B cell (primary cell): Measurements from ENCODE around the gene CRYBA4. TPM values are rescaled to one million over a fixed set of nuclear protein-coding genes. Genes with fewer than 3 reads are reported as not detected.

Source experiments
- ATAC-seq: fragments of 200-7000 bp; cut with Tn5 transposase; one replicate; pipeline ENCODE4 v1.10.0; 2021; ENCODE audit warnings: low read depth, mild to moderate bottlenecking, moderate number of reproducible peaks, moderate library complexity
- CTCF ChIA-PET: fragments of 350-600 bp; sonication (Branson Sonifier 250); formaldehyde crosslinking; loops from one replicate; lab custom pipeline; 2021; ENCODE audit warnings: antibody characterized with exemption, inconsistent platforms; lab: Charles Lee
- POLR2A ChIA-PET: fragments of 350-600 bp; sonication (Branson Sonifier 250); formaldehyde crosslinking; loops from one replicate; lab custom pipeline; 2021; ENCODE audit warnings: antibody characterized with exemption; lab: Charles Lee
- DNase-seq: peaks from one replicate; pipeline ENCODE4 v3.0.0; 2013
- H2AFZ ChIP-seq: 2 replicates; pipeline ENCODE4 v1.6.1; 2012; ENCODE audit warnings: mild to moderate bottlenecking, low read depth, low read length; ENCODE audit not compliant: insufficient read depth, poor library complexity, severe bottlenecking
- H3K27ac ChIP-seq, 2 donors: 1 replicate in 1 of 2; 2 replicates in 1 of 2; pipeline ENCODE4 v1.5.1; 2012 to 2013; ENCODE audit warnings: low read length in 2 of 2, mild to moderate bottlenecking in 2 of 2, moderate library complexity in 1 of 2
- H3K27me3 ChIP-seq, 4 experiments: fragments of 200-600 bp in 1 of 4; sonication (generic) in 1 of 4; replicated peaks in 1 of 4; 1 replicate in 2 of 4; 2 replicates in 2 of 4; pipeline versions ENCODE4 v1.6.1 to v1.7.0; 2013 to 2016; ENCODE audit warnings: low read length in 3 of 4, mild to moderate bottlenecking in 2 of 4, mixed read lengths in 1 of 4, moderate library complexity in 1 of 4; ENCODE audit not compliant: insufficient read depth in 4 of 4, control insufficient read depth in 3 of 4; ENCODE audit errors: control extremely low read depth in 1 of 4
- H3K36me3 ChIP-seq, 2 experiments: replicated peaks in 1 of 2; 1 replicate in 1 of 2; 2 replicates in 1 of 2; pipeline versions ENCODE4 v1.6.1 to v1.7.1; 2013; ENCODE audit warnings: low read length in 1 of 2; ENCODE audit not compliant: insufficient read depth in 2 of 2, control insufficient read depth in 1 of 2; ENCODE audit errors: control extremely low read depth in 1 of 2, extremely low read depth in 1 of 2
- H3K4me1 ChIP-seq, 2 donors: fragments of 200-600 bp in 1 of 2; sonication (generic) in 1 of 2; 1 replicate in 1 of 2; 2 replicates in 1 of 2; pipeline versions ENCODE4 v1.5.1 to v1.6.1; 2013 to 2017; ENCODE audit warnings: low read length in 2 of 2; ENCODE audit not compliant: control insufficient read depth in 2 of 2, insufficient read depth in 2 of 2
- H3K4me2 ChIP-seq: replicated peaks from 2 replicates; pipeline ENCODE3; 2012; ENCODE audit warnings: mild to moderate bottlenecking, low read depth, low read length; ENCODE audit not compliant: poor library complexity, severe bottlenecking
- H3K4me3 ChIP-seq, 5 experiments: fragments of 200-600 bp in 1 of 5; sonication (generic) in 1 of 5; 1 replicate in 3 of 5; 2 replicates in 2 of 5; pipeline versions ENCODE4 v1.5.1 to v1.7.0; 2011 to 2016; ENCODE audit warnings: low read length in 4 of 5, mild to moderate bottlenecking in 4 of 5, low read depth in 2 of 5, control low read depth in 1 of 5, moderate library complexity in 1 of 5; ENCODE audit not compliant: insufficient read depth in 1 of 5; ENCODE audit errors: control extremely low read depth in 1 of 5, extremely low read depth in 1 of 5
- H3K79me2 ChIP-seq: fragments of 200-600 bp; sonication (generic); one replicate; pipeline ENCODE4 v1.6.0; 2016; ENCODE audit warnings: low read length; ENCODE audit not compliant: control insufficient read depth, insufficient read depth
- H3K9ac ChIP-seq: fragments of 200-600 bp; sonication (generic); 2 replicates; pipeline ENCODE4 v1.6.1; 2017; ENCODE audit warnings: mild to moderate bottlenecking, low read length, moderate library complexity
- H3K9me3 ChIP-seq, 3 donors: one replicate each; pipeline versions ENCODE4 v1.6.1 to v1.7.1; 2013; ENCODE audit warnings: low read length in 2 of 3; ENCODE audit not compliant: control insufficient read depth in 2 of 3, insufficient read depth in 1 of 3; ENCODE audit errors: control extremely low read depth in 1 of 3
- H4K20me1 ChIP-seq: 2 replicates; pipeline ENCODE4 v1.6.0; 2012; ENCODE audit warnings: mild to moderate bottlenecking, low read length; ENCODE audit not compliant: insufficient read depth, control insufficient read depth, poor library complexity, severe bottlenecking
- H3K27ac Mint-ChIP-seq: one replicate; pipeline ENCODE4 v1.8.0; 2021; ENCODE audit warnings: mixed read lengths
- H3K27me3 Mint-ChIP-seq: one replicate; pipeline ENCODE4 v1.8.0; 2021; ENCODE audit warnings: mixed read lengths
- H3K4me1 Mint-ChIP-seq: one replicate; pipeline ENCODE4 v1.8.0; 2021; ENCODE audit warnings: mixed read lengths
- H3K4me3 Mint-ChIP-seq: one replicate; pipeline ENCODE4 v1.8.0; 2021; ENCODE audit warnings: mixed read lengths
- H3K9me3 Mint-ChIP-seq: one replicate; pipeline ENCODE4 v1.8.0; 2022; ENCODE audit warnings: mixed read lengths; ENCODE audit not compliant: insufficient read depth
- EZH2 ChIP-seq: IDR thresholded peaks from 2 replicates; pipeline ENCODE4 v1.6.1; 2012; ENCODE audit warnings: borderline replicate concordance, low read depth, mild to moderate bottlenecking, moderate library complexity, low read length; ENCODE audit not compliant: insufficient read depth, poor library complexity, severe bottlenecking
- WGBS: methylation state at CpG from one replicate; pipeline ENCODE4 v1.1.5; 2013; ENCODE audit warnings: missing lambda C conversion rate; ENCODE audit not compliant: insufficient coverage; 5-methylcytosine and 5-hydroxymethylcytosine counted together
- intact Hi-C: fragments of 100-400 bp; cut with micrococcal nuclease; formaldehyde crosslinking; loops from one replicate; pipeline ENCODE4 v1.10.0; 2022
- polyA plus RNA-seq: library from polyadenylated mRNA; depleted of rRNA; stranded (reverse); fragments of >200 nt; gene quantifications from 2 replicates; pipeline ENCODE4 v1.2.3, GENCODE V29; 2012
- total RNA-seq, 2 donors: library from RNA; stranded (reverse); fragments of 120-200 nt in 1 of 2; gene quantifications; 1 replicate in 1 of 2; 2 replicates in 1 of 2; pipeline versions ENCODE4 v1.2.3 to v1.2.4, GENCODE V29; 2013 to 2022
- TF ChIP-seq, protein P1 (sequence below): fragments of 200-600 bp; IDR thresholded peaks from one replicate; pipeline ENCODE4 v1.8.0; 2022; ENCODE audit warnings: antibody characterized with exemption, mild to moderate bottlenecking

CRYBA4 gene
- total and polyA plus RNA-seq, 2 donors (not counting 1 experiment from before 2014, with no cell fraction given) = not detected

- no peak for ATAC-seq
- WGBS = 82% methylated on average over 5 of the region's 8 CpGs
- Histone ChIP-seq H3K9me3 (peaks cover 0 to 9% (median 0%) of the 10 kb centered on the region in 3 donors), H3K79me2 (no peaks in the 10 kb centered on the region), H3K9ac (no peak overlapping the region), H3K4me3 (no peak overlapping the region), H3K4me1 (no peaks in the 10 kb centered on the region), H3K27ac (no peak overlapping the region), H4K20me1 (no peaks in the 10 kb centered on the region), H2AFZ (no peak overlapping the region), H3K27me3 (no peaks in the 10 kb centered on the region), H3K36me3 (no peaks in the 10 kb centered on the region), H3K4me2 (no peak overlapping the region)
- TF ChIP-seq, protein P1, sequence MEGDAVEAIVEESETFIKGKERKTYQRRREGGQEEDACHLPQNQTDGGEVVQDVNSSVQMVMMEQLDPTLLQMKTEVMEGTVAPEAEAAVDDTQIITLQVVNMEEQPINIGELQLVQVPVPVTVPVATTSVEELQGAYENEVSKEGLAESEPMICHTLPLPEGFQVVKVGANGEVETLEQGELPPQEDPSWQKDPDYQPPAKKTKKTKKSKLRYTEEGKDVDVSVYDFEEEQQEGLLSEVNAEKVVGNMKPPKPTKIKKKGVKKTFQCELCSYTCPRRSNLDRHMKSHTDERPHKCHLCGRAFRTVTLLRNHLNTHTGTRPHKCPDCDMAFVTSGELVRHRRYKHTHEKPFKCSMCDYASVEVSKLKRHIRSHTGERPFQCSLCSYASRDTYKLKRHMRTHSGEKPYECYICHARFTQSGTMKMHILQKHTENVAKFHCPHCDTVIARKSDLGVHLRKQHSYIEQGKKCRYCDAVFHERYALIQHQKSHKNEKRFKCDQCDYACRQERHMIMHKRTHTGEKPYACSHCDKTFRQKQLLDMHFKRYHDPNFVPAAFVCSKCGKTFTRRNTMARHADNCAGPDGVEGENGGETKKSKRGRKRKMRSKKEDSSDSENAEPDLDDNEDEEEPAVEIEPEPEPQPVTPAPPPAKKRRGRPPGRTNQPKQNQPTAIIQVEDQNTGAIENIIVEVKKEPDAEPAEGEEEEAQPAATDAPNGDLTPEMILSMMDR = no peak
- TF ChIP-seq EZH2 = no peak
- ChIA-PET CTCF (no interaction called here), POLR2A (no interaction called here)
- peaks cover 10% of the 10 kb centered on the region for H3K27me3 Mint-ChIP-seq
- no peaks in the 10 kb centered on the region for H3K4me1 Mint-ChIP-seq
- no peak overlapping the region for H3K27ac Mint-ChIP-seq
- intact Hi-C loops = no loop called here
- H3K9me3 Mint-ChIP-seq = no peaks in the 10 kb centered on the region
- no peak for DNase-seq
- no peak overlapping the region for H3K4me3 Mint-ChIP-seq
Observed at GRCh38 chr22:26632422-26633155, 10.8 kb downstream of the CRYBA4 start.

DNA sequence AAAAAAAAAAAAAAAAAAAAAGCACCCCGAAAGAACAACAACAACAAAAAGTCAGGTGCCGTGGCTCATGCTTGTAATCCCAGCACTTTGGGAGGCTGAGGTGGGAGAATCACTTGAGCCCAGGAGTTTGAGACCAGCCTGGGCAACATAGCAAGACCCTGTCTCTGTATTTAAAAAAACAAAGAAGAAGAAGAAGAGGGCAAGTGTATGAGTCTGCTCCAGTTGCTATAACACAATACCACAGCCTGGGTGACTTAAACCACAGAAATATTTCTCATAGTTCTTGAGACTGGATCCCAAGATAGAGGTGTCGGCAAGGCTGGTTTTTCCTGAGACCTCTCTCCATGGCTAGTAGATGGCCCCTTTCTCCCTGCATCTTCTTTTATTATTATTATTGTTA is 12.4 kb downstream of the CRYBA4 start:
- no peak overlapping the region for H3K4me3 ChIP-seq
- no peaks in the 10 kb centered on the region for H3K4me1 Mint-ChIP-seq
- no peaks in the 10 kb centered on the region for H4K20me1 ChIP-seq
- peaks cover 10% of the 10 kb centered on the region for H3K27me3 Mint-ChIP-seq
- no peaks in the 10 kb centered on the region for H3K4me1 ChIP-seq
- H3K27ac ChIP-seq = no peak overlapping the region
- no peak for DNase-seq
- no peak overlapping the region for H3K27ac Mint-ChIP-seq
- ChIA-PET POLR2A (no interaction called here), CTCF (no interaction called here)
- intact Hi-C loops = no loop called here
- H3K4me3 Mint-ChIP-seq = no peak overlapping the region
- no peak overlapping the region for H3K9ac ChIP-seq
- H3K9me3 ChIP-seq = peaks cover 0 to 9% (median 0%) of the 10 kb centered on the region in 3 donors
- H3K36me3 ChIP-seq = no peaks in the 10 kb centered on the region
- no peaks in the 10 kb centered on the region for H3K9me3 Mint-ChIP-seq
- no peaks in the 10 kb centered on the region for H3K79me2 ChIP-seq
- no peak overlapping the region for H3K4me2 ChIP-seq
- TF ChIP-seq, protein P1 = no peak
- TF ChIP-seq EZH2 = no peak
- WGBS = no CpG with 5 or more reads among the region's 3 CpGs
- ATAC-seq = no peak
- H2AFZ ChIP-seq = no peak overlapping the region
- no peaks in the 10 kb centered on the region for H3K27me3 ChIP-seq
